Measurements from ENCODE around the gene ZNF256. TPM values are rescaled to one million over a fixed set of nuclear protein-coding genes. Genes with fewer than 3 reads are reported as not detected.
A peak's percentile ranks its signal among the peaks of the same experiment; 100 is the strongest.

The ZNF256 gene
- total RNA-seq, 2 donors from 2014 or later, result 3.0 to 3.5 TPM

GRCh38 chr19:57961785-57962184 is 14.3 kb upstream of the ZNF256 start:
- intact Hi-C loops (cut with DNase I), result no loop called here

DNA sequence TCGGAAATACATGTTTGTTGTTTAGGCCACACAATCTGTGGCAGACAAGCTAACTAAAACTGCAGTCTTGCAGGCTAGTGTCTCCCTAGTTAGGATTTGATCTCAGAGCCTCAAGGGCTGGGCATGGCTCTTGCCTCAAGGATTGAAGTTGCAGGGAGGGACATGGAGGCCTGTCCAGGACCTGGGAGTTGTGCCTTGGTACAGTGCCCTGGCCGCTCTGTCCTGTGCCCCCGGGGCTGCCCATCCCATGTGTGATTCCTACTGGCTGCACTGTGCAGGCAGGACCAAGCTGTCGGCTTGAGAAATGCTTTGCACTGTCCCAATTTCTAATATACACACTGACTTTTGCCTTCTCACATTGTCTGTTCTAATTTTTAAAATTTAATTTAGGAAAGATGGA is 7.5 kb upstream of the ZNF256 start:
- Histone ChIP-seq H3K4me1 (no peaks in the 10 kb centered on the region), H3K27ac (no peak overlapping the region), H3K9ac (ENCODE audit: low read depth in 2 of 2, low read length in 2 of 2) (no peak overlapping the region), H3K9me3 (no peaks in the 10 kb centered on the region), H3K4me3 (no peak overlapping the region), H3K27me3 (no peaks in the 10 kb centered on the region), H3K36me3 (no peaks in the 10 kb centered on the region)
- intact Hi-C loops (cut with DNase I), result no loop called here
- DNase-seq, result no peak
- TF ChIP-seq, protein P1, sequence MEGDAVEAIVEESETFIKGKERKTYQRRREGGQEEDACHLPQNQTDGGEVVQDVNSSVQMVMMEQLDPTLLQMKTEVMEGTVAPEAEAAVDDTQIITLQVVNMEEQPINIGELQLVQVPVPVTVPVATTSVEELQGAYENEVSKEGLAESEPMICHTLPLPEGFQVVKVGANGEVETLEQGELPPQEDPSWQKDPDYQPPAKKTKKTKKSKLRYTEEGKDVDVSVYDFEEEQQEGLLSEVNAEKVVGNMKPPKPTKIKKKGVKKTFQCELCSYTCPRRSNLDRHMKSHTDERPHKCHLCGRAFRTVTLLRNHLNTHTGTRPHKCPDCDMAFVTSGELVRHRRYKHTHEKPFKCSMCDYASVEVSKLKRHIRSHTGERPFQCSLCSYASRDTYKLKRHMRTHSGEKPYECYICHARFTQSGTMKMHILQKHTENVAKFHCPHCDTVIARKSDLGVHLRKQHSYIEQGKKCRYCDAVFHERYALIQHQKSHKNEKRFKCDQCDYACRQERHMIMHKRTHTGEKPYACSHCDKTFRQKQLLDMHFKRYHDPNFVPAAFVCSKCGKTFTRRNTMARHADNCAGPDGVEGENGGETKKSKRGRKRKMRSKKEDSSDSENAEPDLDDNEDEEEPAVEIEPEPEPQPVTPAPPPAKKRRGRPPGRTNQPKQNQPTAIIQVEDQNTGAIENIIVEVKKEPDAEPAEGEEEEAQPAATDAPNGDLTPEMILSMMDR (IDR thresholded peaks at IDR 0.05), result no peak

More at GRCh38 chr19:57961785-57962184, 14.3 kb upstream of the ZNF256 start:
- H3K27ac ChIP-seq, result no peak overlapping the region
- TF ChIP-seq, protein P1 (IDR thresholded peaks at IDR 0.05), result no peak
- H3K4me1 ChIP-seq, result no peaks in the 10 kb centered on the region
- no peak overlapping the region for H3K9ac ChIP-seq (ENCODE audit: low read depth in 2 of 2, low read length in 2 of 2)
- no peaks in the 10 kb centered on the region for H3K27me3 ChIP-seq
- DNase-seq, result no peak
- no peaks in the 10 kb centered on the region for H3K36me3 ChIP-seq
- H3K9me3 ChIP-seq, result no peaks in the 10 kb centered on the region
- H3K4me3 ChIP-seq, result no peak overlapping the region

DNA sequence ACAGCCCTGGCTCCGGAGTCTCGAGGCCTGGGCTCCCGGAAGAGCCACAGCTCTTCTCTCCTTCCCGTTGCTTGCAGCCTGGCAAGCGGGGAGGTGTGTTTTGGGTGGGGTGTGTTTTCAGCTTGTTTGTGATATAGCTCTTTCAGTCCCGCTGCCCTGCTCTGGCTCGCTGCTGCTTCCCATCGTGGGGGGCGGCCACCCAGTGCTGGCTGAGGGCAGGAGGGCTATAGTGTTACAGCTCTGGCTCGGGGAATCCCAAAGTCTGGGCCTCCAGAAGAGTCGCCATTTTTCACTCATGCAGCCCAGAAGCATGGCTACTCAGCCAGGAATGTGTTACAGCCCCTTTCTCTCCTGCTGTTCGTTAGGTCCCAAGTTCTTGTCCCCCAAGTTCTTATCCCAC is 2.2 kb upstream of the ZNF256 start:
- TF ChIP-seq, protein P1 (IDR thresholded peaks at IDR 0.05), result no peak
- intact Hi-C loops (cut with DNase I), result no loop called here

DNA sequence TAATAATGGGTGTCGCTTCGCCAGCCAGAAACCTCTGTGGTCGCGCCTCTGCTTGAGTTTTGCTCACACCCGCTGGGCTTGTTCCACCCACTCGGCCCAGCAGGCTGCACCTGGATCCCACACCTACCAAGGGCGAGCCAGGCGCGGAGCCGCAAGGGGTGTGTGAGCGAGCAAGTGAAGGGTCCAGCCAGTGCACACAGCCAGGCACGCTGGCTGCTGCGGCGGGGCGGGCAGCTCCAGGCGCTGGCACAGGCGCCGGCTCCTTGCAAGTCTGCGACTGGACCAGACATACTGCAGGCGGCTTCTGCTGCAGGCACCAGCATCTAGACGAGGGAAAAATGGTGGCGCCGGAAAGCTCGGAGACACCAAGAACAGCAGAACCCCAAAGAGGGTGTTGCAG is 1.8 kb upstream of the ZNF256 start:
- Histone ChIP-seq H3K9ac (ENCODE audit: low read depth in 2 of 2, low read length in 2 of 2) (no peak overlapping the region), H3K27me3 (no peaks in the 10 kb centered on the region), H3K4me1 (no peaks in the 10 kb centered on the region), H3K9me3 (no peaks in the 10 kb centered on the region), H3K4me3 (no peak overlapping the region), H3K36me3 (no peaks in the 10 kb centered on the region), H3K27ac (no peak overlapping the region)
- intact Hi-C loops (cut with DNase I), result no loop called here
- TF ChIP-seq, protein P1 (IDR thresholded peaks at IDR 0.05), result no peak
- DNase-seq, result no peak

More for the DNA sequence above, 2.2 kb upstream of the ZNF256 start:
- H3K27ac ChIP-seq, result no peak overlapping the region
- no peak for DNase-seq
- H3K27me3 ChIP-seq, result no peaks in the 10 kb centered on the region
- no peaks in the 10 kb centered on the region for H3K36me3 ChIP-seq
- H3K9me3 ChIP-seq, result no peaks in the 10 kb centered on the region
- H3K4me1 ChIP-seq, result no peaks in the 10 kb centered on the region
- no peak overlapping the region for H3K4me3 ChIP-seq
- H3K9ac ChIP-seq (ENCODE audit: low read depth in 2 of 2, low read length in 2 of 2), result no peak overlapping the region

DNA sequence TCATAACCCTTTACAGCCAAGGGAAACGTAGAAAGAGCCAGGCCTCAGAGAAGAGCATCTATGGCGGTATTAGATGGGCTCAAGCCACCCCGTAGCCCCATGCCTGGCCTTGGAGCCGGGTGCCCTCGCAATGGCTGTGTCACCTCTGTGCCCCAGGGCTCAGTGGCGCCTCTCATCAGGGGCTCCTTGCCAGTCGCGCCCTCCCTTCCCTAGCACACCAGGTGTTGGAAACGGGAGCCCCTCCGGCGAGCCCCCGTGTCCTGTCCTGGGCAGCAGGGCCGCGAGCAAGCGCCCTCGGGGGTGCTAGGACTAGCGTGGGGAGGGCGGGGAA is 453 bp downstream of the ZNF256 start:
- peaks cover 2% of the 10 kb centered on the region for H3K36me3 ChIP-seq
- no peaks in the 10 kb centered on the region for H3K4me1 ChIP-seq
- peak overlapping the region; percentile 89 for H3K4me3 ChIP-seq
- DNase-seq, result no peak
- H3K9ac ChIP-seq (ENCODE audit: low read depth in 2 of 2, low read length in 2 of 2), result peak overlapping the region; percentile 79 to 87
- intact Hi-C loops (cut with DNase I), result no loop called here
- H3K27ac ChIP-seq, result peak overlapping the region; percentile 15
- TF ChIP-seq, protein P1 (IDR thresholded peaks at IDR 0.05), result no peak
- H3K27me3 ChIP-seq, result no peaks in the 10 kb centered on the region
- no peaks in the 10 kb centered on the region for H3K9me3 ChIP-seq

- H3K9ac ChIP-seq (ENCODE audit: low read depth in 2 of 2, low read length in 2 of 2), result no peak overlapping the region
- no peaks in the 10 kb centered on the region for H3K4me1 ChIP-seq
- no peak overlapping the region for H3K27ac ChIP-seq
- peaks cover 9% of the 10 kb centered on the region for H3K36me3 ChIP-seq
- TF ChIP-seq, protein P1 (IDR thresholded peaks at IDR 0.05), result no peak
- DNase-seq, result no peak
- intact Hi-C loops (cut with DNase I), result no loop called here
- H3K27me3 ChIP-seq, result no peaks in the 10 kb centered on the region
- peak overlapping the region; percentile 89 for H3K4me3 ChIP-seq
- H3K9me3 ChIP-seq, result no peaks in the 10 kb centered on the region
Observed at GRCh38 chr19:57946316-57946715, 1.2 kb downstream of the ZNF256 start.
